Measurements from ENCODE around the gene KRTAP6-1.

- no peak for TF ChIP-seq CTCF (conservative IDR thresholded peaks at IDR 0.05; ENCODE audit: low read depth, low read length)
- TF ChIP-seq CEBPB (IDR thresholded peaks at IDR 0.05; ENCODE audit: low read depth, low read length): no peak
- no peak for TF ChIP-seq POLR2A (IDR thresholded peaks at IDR 0.05; ENCODE audit: low read depth, low read length)
- no peak for TF ChIP-seq RAD21 (IDR thresholded peaks at IDR 0.05; ENCODE audit: low read length)
These were observed 21.6 kb downstream of the KRTAP6-1 start, which contains the start of gene KRTAP6-3 for GRCh38 chr21:30592140-30592539.
